ENCODE measurements around the gene SERPINH1.

SERPINH1 gene

GRCh38 chr11:75525433-75526191 lies 36.4 kb upstream of the SERPINH1 start, which contains the start of gene GDPD5:
GDPD5 (minus strand) TSS chr11:75525941; CDS start chr11:75477735, 48,206 bp downstream.
- TF ChIP-seq CTCF (IDR thresholded peaks at IDR 0.05; ENCODE audit: insufficient read depth, low read depth, low read length, missing control alignments), result peak; percentile 18
- peak; percentile 80 for DNase-seq (ENCODE audit: low read depth)
- H3K4me3 ChIP-seq (ENCODE audit: low read length), result peak within 1 kb of the TSS; percentile 50

GRCh38 chr11:75526192-75526541 lies 35.9 kb upstream of the SERPINH1 start:
- no peak for TF ChIP-seq CTCF (IDR thresholded peaks at IDR 0.05; ENCODE audit: insufficient read depth, low read depth, low read length, missing control alignments)
- peak overlapping the region; percentile 50 for H3K4me3 ChIP-seq (ENCODE audit: low read length)
- no peak for DNase-seq (ENCODE audit: low read depth)

- H3K4me3 ChIP-seq (ENCODE audit: low read length), result no peak overlapping the region
- TF ChIP-seq CTCF (IDR thresholded peaks at IDR 0.05; ENCODE audit: insufficient read depth, low read depth, low read length, missing control alignments), result no peak
- no peak for DNase-seq (ENCODE audit: low read depth)
These were observed 34.9 kb upstream of the SERPINH1 start for GRCh38 chr11:75527130-75527529.

- no peak for DNase-seq (ENCODE audit: low read depth)
- H3K4me3 ChIP-seq (ENCODE audit: low read length), result no peak overlapping the region
- TF ChIP-seq CTCF (IDR thresholded peaks at IDR 0.05; ENCODE audit: insufficient read depth, low read depth, low read length, missing control alignments), result no peak
These were observed 33.9 kb upstream of the SERPINH1 start for GRCh38 chr11:75527938-75528735.

- DNase-seq (ENCODE audit: low read depth), result no peak
- no peak for TF ChIP-seq CTCF (IDR thresholded peaks at IDR 0.05; ENCODE audit: insufficient read depth, low read depth, low read length, missing control alignments)
- no peak overlapping the region for H3K4me3 ChIP-seq (ENCODE audit: low read length)
These were observed 31.5 kb upstream of the SERPINH1 start for GRCh38 chr11:75530577-75530976.

GRCh38 chr11:75531325-75531724 lies 30.7 kb upstream of the SERPINH1 start:
- H3K4me3 ChIP-seq (ENCODE audit: low read length), result no peak overlapping the region
- no peak for TF ChIP-seq CTCF (IDR thresholded peaks at IDR 0.05; ENCODE audit: insufficient read depth, low read depth, low read length, missing control alignments)

More at GRCh38 chr11:75531325-75531724, 30.7 kb upstream of the SERPINH1 start:
- DNase-seq (ENCODE audit: low read depth), result no peak

Data from epithelial cell of esophagus (primary cell).